IPS-NIHi7 (cell line): ENCODE measurements around the gene NGFR.
"Not testable (repeated sequence)": the region's sequence is repeated elsewhere in the genome, so short reads cannot be mapped to it uniquely, and the experiment has no call there.

Source experiments
- DNase-seq: peaks from one replicate; pipeline ENCODE4 v3.0.0; 2012; ENCODE audit warnings: mixed read lengths; ENCODE audit errors: extremely low spot score

The NGFR gene

DNA sequence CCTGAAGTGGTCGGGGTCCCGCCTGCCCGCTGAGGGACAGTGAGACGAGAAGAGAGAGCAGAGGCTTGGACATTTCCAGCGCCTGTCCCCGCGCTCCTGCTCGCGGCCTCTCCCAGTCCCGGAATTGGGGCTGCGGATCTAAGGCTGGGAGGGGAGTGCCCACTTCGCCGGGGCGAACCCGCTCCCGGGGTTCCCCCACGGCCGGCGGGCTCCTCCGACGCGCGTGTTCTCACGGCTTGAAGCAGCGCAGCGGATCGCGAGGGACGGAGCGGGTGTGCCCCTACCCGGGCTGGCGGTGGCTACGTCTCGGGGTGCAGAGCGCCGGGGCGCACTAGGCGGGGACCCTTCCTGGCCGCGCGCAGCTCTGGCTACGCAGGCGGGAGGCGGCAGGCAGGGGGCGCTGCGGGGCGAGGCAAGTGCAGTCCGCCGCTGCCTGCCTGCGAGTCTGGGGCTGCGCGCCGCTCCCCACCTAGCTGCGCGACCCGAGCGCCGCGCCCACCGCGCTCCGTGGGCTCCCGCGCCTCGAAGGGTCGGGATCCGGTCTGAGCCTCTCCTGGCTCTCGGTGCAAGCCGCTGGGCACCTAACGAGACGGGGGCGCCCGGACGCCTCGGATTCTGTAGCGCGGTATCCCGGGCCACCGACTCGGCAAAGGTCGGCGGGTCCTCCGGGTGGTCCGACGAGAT lies 1.2 kb downstream of the NGFR start:
- peak; percentile 78 for DNase-seq

DNA sequence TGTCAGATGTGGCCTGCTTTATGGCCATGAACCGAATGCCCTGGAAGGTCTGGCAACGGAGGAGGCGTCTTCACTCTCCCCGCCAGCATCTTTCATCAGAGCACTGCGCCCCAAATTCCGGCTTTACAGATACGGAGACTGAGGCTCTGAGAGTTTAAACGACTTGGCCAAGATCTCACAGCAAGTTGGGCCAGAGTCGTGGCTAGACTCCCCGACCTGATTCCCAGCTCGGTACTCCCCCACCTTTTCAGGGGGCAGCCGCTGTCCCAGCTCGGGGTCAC lies 1.7 kb downstream of the NGFR start:
- DNase-seq, result no peak

- DNase-seq, result peak; percentile 68
These were observed 2.3 kb downstream of the NGFR start for GRCh38 chr17:49497148-49498028.

DNA sequence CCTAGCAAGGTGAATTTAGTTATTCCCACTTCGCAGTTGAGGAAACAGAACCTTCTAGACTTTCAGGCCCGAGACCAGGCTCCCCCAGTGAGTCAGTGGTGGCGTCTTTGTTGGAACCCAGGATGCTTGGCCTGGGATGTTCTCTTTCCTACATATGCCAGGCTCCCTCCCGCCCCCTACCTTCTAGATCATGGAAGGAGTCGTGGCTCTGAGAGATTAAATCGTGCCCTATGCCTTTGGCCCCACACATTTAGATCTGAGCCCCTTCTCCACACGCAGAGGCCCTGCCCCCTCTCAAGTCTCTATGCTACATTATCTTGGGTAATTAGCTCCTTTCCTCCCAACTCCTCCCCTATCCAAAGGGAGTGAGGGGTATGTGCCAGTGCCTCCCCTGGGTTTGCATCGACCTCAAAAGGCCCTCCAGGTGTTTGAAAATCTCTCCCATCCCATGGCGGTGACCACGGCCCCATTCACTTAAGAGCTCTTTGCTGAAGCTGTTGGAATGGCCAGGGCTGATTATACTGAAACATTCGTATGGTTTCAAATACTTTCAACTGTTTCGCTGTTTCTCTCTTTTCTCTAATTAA lies 3.0 kb downstream of the NGFR start:
- peak; percentile 54 for DNase-seq

GRCh38 chr17:49501496-49501895 lies 6.4 kb downstream of the NGFR start:
- DNase-seq, result no peak

DNA sequence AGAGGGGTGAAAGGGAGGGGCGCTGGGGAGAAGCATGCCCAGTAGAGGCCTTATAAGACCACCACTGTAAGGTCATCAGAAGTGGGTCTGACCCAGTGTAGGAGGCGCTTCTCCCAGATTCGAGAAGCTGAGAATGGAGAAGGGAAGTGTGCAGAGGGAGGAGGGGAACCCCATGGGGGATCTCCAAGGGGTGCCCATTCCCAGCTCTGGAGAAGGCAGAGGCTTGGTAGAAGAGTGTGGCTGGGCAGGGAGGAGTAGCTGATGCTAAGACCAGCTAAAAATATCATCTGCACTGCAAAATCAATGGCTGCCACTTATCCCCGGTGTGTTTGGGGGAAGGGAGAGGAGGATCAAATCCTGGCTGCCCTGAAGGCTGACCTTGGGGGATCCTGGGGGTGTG lies 7.2 kb downstream of the NGFR start:
- DNase-seq, result no peak

DNA sequence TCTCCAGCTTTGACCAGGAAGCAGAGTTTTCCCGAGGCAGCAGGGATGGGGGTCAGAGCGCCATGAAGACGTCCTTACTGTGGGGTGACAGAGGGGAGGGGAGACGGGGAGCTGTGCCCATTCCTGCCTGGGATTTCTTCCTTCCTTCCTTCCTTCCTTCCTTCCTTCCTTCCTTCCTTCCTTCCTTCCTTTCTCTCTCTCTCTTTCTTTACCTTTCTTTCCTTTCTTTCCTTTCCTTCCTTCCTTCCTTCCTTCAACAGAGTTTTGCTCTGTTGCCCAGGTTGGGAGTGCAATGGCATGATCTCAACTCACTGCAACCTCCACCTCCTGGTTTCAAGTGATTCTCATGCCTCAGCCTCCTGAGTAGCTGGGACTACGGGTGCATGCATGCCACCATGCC lies 7.6 kb downstream of the NGFR start:
- DNase-seq, result not testable (repeated sequence)

GRCh38 chr17:49504369-49504768 lies 9.3 kb downstream of the NGFR start:
- DNase-seq, result no peak

DNA sequence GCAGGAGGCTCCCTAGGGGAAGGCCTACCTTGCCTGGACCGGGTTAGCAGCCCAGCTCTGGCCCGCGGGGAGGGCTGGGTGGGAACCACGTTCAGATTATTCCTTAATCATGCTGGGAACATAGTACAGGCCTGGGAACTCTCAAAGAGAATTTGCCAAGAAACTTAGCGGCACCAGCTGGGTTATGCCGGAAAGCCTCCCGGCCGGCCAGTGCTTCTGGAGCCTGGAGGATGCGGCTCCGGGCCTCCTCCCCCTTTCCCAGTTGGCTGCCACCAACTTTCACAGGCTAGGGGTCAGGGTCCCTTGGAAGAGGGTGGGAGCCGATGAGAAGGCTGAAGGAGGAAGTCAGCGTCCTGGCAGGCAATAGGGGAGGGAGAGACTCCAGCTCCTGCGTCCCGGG lies 10.8 kb downstream of the NGFR start:
- no peak for DNase-seq

GRCh38 chr17:49506282-49506681 lies 11.2 kb downstream of the NGFR start:
- no peak for DNase-seq

- DNase-seq, result peak; percentile 72
These were observed 13.2 kb downstream of the NGFR start for GRCh38 chr17:49508061-49508865.

- DNase-seq, result no peak
These were observed 13.9 kb downstream of the NGFR start for GRCh38 chr17:49508866-49509587.

- no peak for DNase-seq
These were observed 14.5 kb downstream of the NGFR start for GRCh38 chr17:49509588-49509917.

GRCh38 chr17:49510059-49510719 lies 15.1 kb downstream of the NGFR start:
- DNase-seq, result no peak

GRCh38 chr17:49510720-49511110 lies 15.6 kb downstream of the NGFR start:
- DNase-seq, result no peak

DNA sequence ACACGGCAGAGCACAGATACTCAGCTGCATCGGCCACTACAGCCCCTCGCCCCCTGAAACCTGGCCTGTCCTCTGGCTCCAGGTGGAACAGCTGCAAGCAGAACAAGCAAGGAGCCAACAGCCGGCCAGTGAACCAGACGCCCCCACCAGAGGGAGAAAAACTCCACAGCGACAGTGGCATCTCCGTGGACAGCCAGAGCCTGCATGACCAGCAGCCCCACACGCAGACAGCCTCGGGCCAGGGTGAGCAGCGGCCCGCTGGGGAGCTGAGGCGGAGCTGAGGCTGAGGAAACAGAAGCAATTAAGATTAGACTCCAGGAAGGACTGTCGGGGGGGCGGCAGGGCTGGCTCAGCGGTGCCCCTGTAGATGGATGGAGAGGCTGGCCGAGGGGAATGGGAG lies 16.7 kb downstream of the NGFR start:
- no peak for DNase-seq

DNA sequence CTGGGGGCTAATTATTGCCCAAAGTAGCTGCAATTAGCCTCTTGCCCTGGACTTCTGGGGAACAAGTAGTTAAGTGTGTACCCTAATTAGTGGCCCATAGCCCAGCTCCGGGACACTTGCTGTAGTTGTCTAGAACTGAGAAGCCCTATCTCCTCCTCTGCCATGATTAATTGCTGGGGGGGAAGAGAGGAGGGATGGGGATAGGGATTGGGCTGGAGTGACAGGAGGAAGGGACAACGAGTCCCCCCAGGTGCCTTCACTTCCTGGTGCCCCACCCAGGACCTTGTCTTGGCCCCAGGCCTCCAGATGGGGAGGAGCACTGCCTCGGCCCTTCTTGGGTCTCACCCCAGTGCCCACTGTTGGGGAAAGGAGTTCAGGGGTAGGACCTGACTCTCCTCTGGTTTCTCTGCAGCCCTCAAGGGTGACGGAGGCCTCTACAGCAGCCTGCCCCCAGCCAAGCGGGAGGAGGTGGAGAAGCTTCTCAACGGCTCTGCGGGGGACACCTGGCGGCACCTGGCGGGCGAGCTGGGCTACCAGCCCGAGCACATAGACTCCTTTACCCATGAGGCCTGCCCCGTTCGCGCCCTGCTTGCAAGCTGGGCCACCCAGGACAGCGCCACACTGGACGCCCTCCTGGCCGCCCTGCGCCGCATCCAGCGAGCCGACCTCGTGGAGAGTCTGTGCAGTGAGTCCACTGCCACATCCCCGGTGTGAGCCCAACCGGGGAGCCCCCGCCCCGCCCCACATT lies 17.4 kb downstream of the NGFR start:
- DNase-seq, result peak; percentile 66

DNA sequence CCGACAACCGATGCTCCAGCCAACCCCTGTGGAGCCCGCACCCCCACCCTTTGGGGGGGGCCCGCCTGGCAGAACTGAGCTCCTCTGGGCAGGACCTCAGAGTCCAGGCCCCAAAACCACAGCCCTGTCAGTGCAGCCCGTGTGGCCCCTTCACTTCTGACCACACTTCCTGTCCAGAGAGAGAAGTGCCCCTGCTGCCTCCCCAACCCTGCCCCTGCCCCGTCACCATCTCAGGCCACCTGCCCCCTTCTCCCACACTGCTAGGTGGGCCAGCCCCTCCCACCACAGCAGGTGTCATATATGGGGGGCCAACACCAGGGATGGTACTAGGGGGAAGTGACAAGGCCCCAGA lies 17.9 kb downstream of the NGFR start:
- DNase-seq, result no peak

DNA sequence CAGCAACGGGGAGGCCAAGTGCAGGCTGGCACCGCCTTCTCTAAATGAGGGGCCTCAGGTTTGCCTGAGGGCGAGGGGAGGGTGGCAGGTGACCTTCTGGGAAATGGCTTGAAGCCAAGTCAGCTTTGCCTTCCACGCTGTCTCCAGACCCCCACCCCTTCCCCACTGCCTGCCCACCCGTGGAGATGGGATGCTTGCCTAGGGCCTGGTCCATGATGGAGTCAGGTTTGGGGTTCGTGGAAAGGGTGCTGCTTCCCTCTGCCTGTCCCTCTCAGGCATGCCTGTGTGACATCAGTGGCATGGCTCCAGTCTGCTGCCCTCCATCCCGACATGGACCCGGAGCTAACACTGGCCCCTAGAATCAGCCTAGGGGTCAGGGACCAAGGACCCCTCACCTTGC lies 18.5 kb downstream of the NGFR start:
- no peak for DNase-seq

- peak; percentile 74 for DNase-seq
These were observed 19.1 kb downstream of the NGFR start for GRCh38 chr17:49514071-49514721.
